HG03460 (cell line): ENCODE results near the gene AGAP1.

Experiments
- ATAC-seq: cut with Tn5 transposase; IDR thresholded peaks from one replicate; pipeline ENCODE4 v1.9.1; 2021; ENCODE audit not compliant: unreplicated experiment

AGAP1 gene

DNA sequence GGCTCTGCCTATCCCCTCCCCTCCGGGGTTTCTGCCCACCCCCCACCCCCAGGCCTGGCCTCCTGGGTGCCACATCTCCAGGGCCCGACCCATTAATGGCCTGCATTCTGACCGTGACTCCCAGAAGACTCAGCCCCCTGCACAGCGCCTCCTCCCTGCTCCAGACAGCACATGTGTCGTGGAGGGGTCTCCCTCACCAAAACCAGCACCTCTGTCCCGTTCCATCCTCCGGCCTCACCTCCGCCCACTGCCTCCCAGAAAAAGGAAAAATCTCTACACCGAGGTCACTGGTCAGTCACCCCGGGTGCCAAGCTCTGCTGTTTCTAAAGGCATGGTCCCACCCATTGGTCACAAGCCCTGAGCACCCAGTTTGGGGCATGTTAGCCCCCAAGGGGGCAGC is 609.1 kb downstream of the AGAP1 start:
- ATAC-seq: no peak

DNA sequence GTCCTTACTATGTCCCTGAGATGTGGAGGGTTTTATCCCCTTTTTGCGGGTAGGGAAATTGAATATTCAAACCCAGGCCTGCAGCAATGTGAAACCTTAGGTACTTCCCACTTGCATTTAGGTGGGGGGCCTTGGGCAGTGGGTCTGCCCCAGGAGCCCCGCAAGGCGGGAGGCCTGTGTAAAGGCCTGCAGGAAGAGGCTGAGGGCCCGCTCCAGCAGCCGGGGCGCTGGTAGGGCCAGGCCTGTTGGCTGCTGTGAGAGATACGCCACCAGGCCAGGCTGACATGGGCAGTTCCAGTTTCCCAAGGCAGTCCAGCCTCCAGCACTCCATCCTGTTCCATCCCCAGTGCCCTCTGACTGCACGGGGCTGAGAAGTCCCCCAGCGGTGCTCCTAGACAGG is 610.1 kb downstream of the AGAP1 start:
- ATAC-seq: no peak

DNA sequence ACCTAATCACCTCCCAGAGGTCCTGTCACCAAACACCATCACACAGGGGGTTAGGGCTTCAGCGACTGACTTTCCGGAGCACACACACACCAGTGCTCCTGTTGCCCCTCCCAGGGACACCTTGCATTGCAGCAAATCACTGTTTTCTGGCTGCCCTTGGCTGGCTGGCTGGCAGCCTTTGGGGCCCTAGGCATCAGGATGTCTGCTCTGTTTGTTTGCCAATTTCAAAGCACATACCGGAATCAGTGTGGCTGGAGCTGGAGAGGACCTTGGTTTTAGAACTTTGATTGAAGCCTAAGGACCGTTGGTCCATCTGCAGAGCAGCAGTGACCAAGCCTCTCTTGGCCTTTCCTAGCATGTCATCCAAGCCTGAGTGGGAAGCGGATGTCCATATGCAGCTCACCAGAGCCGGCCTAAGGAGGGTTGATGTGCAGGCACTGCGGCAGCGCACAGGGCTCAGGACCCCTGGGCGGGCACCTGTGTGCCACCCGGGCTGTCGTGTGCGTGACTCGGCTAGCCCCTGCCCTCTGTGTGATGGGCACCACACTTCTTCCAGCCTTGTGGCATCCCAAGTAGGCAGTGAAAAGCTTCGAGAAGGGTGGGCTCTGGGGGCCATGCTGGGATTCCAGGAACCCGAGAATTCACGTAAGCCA is 612.2 kb downstream of the AGAP1 start:
- no peak for ATAC-seq

DNA sequence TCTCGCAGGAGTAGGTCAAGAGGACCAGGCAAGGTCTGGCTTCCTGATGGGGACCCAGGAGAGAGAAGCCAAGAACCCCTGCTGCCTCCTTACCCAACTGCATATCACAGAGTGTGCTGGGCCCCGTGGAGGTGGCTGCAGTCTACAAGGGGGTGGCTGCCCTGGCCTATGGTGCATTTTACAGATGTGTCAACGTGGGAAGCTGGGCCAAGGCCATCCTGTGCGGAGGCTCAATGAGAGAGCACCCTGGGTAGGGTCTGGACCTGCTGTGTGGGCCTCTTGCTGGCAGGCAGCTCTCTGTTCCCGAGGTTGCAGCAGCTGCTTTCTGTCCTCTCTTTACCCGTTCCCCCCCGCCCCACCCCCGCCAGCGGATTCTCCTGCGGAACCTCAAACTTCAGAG is 612.9 kb downstream of the AGAP1 start:
- ATAC-seq: no peak

DNA sequence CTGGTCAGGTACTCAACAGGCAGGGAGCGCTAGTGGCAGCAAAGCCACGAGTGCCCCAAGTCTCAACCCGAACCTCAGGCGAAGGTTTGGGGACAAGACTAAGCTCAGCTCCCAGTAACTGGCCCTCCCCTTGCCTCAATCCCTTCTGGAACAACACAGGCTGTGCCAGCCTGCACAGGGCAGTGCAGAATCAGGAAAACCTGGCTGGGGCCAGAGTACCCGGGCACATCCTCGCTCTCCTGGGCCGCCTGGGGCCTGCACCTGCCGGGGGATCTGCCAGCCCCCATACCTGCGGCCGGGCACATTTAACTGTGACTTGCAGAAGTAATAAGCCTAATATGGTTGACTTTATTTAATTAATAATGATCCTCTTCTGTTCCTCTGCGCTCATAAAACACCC is 613.7 kb downstream of the AGAP1 start:
- ATAC-seq: no peak

DNA sequence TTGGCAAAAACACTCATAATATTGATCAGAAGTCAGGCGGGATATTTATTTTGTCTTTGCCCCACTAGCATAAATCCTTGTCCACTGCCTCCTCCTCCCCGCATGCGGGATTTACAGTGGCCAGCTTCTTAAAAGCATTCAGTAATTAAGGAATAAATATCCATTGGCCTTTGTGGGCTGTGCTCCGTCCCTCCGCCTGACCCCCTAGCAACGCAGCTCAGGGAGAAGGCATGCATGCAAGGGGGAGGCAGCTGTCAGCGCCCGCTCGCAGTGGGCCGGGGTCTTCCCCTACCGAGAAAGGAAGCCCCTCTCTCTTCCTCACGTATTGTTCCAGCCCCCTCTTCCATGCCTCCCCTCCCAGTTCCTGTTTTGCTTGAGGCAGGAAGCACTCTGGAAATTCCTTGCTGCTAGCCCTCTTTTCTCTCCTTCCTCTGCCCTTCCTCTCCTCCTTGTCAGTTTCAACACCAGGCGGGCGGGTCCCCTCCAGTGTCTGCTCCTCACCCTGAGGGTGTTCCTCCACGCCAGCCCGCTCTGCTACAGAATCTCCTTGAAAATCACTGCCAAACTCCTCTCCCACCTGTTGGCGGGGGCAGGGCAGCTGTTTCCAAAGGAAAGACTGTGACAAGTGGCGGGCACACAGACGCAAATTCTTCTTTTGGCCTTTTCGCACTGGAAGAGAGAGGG is 614.2 kb downstream of the AGAP1 start:
- ATAC-seq: no peak

DNA sequence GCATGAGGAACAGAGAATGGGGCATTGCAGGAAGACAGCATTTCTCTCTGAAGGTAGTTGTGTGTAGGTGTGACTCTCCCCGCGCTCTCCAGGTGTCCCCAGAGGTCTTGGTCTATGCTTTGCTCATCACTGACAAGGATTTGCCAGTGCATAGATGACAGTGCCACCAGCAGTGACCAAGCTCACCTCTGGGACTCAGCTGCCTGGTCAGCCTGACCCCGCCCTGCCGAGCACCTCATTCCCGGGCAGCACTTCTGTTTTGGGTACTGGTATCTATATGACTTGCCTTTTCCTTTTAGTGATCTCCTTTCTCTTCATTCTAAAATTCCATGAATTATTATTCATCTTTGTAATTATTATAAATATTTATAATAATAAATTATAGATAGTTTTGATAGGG is 615.2 kb downstream of the AGAP1 start:
- ATAC-seq: no peak

DNA sequence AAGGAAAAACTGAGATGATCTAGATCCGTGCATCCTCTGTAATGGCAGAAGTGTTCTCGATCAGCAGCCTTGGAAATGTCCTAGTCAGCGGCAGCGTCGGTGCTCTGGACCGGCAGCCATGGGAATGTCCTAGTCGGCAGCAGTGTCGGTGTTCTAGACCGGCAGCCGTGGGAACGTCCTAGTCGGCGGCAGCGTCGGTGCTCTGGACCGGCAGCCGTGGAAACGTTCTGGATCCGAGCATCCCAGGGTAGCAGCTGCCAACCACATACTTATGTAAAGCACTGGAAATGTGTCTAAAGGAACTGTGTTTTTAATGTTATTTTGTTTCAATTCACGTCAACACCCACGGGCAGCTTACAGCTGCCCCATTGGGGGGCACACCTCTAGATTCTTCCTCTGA is 615.6 kb downstream of the AGAP1 start:
- ATAC-seq: no peak

DNA sequence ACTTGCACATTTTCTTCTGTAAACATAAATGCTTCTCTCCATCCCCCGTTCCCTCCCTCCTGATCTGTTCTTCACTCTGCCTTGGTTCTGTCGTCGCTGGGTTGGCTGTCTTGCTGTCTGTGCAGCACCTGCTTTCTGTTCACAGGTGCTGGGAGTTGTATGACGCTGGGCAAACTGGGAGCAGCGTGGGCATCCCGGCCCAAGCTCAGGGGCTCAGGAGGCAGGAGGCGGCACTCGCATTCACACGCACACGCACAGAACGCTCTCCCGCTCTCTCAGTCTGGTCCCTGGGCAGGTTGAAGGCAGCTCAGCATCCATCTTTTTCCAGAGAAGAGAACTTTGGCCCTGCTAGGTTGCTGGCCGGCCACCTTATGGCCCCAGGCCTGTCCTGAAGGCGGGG is 618.6 kb downstream of the AGAP1 start:
- ATAC-seq: no peak

DNA sequence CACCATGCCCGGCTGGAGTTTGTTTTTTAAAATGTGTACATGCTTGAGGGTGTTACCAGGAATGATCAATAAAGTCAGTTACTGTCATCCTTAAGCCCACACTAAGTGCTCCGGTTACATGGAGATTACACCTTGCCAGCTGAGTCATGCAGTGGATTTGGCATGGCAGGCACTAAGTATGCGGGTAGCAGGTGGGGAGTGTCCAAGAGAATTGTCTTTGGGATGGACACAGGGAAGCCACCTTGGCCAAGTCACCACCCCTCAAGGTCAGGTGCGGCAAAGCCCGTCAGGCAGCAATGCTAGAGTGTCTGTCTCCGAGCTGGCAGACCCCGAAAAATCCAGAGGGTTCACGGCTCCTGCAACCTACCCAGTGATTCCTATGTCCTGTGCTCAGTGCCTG is 619.6 kb downstream of the AGAP1 start:
- ATAC-seq: no peak

DNA sequence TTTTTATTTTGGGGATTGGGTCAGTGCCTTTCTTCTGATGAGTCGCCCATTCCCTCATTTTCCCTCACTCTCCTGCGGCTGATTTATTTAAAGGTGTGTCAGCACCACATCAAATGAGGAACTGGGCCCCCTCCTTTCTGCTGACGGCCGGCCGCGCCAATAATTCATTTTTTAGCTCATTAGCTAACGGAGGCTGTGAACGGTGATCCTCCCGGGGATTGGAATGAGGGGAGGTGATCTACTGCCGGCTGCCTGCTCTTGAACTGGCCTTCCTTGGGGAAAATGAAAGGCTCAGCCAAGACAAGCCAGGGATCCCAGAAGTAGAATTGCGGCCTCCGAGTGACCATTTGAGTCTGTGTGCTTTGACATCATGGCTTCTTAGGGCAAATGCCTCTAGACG is 620.1 kb downstream of the AGAP1 start:
- no peak for ATAC-seq

DNA sequence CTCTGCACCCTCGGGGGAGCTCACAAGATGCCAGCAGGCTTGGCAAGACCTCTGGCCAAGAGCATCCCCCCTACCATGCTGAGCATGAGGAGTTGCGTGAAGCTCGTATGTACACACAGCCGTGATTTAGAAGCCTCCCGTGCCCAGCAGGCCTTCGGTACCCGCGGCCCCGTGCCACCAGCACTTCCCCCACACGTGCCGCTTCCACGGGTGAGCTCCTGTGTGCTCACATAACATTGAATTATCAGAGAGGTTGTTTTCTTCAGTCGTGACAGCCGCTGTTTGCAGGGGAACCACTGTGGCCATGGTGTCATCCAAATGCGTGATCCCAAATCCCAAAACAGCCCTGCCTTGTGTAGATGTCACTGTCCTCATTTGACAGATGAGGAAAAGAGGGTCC is 621.1 kb downstream of the AGAP1 start:
- no peak for ATAC-seq

DNA sequence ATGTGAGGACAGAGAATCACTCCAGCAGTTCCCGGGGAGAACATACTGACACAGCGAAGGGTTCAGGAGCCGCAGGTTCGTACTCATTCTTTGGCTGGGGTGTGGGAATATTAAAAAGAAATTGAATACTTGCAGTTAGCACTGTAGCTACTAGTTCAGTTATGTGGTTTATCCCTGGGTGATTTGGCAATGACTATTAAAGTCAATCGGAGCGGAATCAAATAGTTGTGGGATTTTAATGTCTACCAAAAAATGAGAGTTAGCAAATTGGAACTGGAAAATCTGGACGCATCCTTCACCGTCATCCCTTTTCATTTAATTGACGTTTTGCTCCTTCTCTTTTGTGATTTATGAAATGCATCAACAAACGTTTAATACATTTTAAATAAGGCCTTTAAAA is 623.6 kb downstream of the AGAP1 start:
- no peak for ATAC-seq

DNA sequence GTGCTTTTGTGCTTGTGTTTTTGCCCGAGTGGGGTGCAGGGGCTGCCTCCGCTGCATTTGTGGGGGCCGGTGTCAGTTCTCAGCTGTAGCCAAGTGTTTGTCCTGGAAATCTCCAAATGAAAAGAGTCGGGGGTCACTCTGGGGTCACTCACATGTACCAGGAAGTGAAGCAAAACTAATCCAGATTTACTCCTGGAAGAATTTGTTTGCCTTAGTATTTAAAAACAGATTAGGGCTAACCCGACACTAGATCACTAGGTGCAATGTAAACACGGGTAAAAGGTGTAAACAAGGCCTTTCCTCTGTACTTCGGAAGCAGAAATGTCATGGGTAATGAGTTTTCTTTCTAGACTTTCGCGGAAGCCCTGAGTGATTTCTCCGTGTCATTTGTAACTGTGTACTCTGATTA is 624.0 kb downstream of the AGAP1 start:
- no peak for ATAC-seq

DNA sequence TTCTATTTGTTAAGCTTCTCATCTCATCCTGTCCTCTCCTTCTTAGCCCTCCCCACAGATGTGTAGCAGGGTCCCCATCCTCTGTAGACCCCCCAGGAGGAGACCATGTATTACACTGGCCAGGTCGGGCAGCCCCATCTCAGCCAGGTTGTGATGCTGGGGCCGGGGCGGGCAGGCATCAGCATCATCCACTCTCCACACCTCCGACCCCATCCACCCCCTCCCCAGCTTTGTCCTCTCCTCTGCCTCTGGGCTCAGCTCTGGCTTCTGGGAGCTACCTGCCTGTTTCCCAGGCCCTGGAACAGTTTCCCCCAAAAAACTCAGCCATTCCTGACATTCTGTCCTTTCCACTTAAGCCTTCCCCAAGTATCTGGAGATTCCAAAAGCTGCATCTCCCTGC is 625.2 kb downstream of the AGAP1 start:
- ATAC-seq: no peak

DNA sequence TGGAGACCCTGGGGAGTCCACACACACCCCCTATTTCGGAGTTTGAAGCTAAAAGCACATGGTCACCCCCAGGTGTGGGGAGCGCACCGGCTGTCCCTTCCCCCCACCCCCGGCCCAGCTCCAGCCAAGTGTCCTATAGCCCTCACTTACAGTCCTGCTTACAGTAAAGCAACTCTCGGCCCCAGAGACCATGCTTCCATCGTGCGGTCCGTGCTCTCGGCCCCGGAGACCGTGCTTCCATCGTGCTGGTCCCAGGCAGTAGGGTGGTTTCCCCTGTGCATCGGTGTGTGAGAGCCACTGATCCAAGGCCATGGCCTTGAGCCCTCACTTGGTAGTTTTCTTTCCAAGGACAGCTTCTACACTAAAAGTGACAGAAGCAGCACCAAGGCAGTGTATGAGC is 625.6 kb downstream of the AGAP1 start:
- ATAC-seq: no peak

DNA sequence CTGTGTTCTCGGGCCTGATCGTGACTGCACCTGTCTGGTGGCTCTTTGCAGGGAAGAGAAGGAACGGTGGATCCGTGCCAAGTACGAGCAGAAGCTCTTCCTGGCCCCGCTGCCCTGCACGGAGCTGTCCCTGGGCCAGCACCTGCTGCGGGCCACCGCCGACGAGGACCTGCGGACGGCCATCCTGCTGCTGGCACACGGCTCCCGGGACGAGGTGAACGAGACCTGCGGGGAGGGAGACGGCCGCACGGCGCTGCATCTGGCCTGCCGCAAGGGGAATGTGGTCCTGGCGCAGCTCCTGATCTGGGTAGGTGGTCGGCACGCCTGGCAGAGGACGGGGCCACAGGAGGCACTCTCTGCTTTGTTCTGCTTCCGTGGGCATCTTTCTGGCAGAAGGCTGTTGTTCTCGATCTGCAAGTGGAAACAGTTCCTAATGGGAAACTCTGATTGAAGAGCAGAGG is 626.3 kb downstream of the AGAP1 start:
- no peak for ATAC-seq

DNA sequence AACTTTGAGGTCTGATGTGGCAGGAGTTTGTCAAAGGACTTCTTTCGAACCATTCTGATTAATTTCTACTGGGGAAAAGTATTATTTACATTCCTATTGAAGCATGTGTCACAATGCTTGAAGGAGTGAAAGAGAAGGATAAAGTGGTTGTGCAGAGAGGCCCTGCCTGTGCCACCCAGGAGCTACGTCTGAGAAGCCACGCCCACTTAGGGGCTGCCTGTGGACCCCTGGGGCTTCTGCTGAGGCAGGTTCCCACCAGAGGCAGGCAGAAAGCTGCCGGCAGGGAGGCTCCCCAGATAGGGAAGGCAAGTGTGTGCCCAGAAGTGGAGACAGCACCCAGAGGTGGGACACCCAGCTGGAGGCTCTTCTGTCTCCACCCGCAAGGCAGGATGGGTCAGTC is 627.0 kb downstream of the AGAP1 start:
- no peak for ATAC-seq

DNA sequence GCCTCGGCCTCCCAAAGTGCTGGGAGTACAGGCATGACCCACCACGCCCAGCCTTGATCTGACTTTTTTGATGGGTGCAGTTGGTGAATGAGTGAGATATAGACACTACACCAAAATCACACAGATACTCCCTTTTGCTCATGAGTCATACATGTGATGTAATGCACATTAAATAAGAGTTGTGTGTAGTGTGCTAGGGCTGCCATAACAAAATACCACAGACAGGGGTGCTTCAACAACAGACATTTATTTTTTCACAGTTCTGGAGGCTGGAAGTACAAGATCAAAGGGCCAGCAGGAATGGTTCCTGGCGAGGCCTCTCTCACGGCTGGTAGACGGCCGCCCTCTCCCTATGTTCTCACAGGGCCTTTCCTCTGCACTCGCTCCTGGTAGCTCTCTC is 627.7 kb downstream of the AGAP1 start:
- ATAC-seq: no peak

DNA sequence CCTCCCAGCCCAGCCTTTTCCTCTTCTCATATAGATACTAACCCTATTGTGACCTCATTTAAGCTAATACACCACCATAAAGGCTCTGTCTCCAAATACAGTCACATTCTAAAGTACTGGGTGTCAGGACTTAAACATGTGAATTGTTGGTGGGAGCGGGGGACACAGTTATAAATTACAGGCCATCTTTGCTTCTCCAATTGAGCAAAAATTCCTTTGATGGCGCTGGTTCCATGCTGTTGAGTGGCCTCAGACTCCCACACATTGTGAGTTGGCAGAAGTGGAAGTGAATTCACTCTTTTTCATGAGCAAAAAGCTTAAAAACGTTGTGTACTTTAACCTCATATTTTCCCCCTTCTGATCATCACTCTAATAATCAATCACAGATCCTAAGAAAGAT is 628.4 kb downstream of the AGAP1 start:
- no peak for ATAC-seq

DNA sequence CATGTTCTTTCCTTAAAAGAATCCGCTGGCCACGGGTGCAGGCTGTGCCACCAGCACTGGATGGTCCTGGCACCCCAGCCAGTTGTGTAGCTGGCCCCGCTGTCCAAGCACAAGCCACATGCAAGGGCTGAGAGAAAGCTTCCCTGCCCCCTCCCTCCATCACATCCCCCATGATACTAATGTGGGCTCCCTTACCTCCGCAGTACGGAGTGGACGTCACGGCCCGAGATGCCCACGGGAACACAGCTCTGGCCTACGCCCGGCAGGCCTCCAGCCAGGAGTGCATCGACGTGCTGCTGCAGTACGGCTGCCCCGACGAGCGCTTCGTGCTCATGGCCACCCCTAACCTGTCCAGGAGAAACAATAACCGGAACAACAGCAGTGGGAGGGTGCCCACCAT is 629.9 kb downstream of the AGAP1 start:
- ATAC-seq: no peak

DNA sequence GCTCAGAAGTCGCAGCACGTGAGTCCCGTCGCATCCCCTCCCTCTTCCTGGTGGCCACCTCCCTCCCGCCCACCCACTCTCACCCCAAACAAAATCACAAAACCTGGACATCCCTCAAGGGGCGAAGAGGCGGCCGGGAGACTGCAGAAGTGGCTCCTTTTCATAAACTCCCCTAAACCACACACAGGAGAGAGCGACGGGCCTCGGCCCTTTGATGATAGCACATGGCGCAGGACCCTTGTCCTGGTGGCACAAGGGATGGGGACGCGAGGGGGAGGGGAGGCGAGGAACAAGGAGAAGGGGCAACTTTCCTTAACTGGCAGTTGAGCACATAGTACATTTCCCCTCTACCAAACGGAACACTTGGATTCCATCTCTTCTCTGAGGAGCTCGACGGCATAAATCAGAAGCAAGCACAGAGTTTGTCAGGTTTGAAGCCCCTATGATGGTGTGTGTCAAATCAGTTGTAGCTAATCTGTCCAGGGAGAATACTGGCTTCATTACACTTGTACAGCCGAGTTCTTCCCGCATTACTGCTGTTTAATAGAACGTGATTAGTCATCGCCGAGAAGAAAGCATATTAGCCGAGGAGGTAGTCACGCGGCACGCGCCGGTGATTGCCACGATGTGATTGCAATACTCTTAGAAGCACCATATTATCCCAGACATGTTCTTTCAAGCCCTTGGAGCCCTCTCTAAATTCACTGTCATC is 630.5 kb downstream of the AGAP1 start:
- ATAC-seq: no peak
